GM12801 (cell line): Measurements from ENCODE around the gene PDE10A.

Experiments used
- CTCF ChIP-seq: IDR thresholded peaks from one replicate; pipeline ENCODE4 v1.5.1; 2011; ENCODE audit warnings: control low read depth; ENCODE audit not compliant: insufficient read length; ENCODE audit errors: extremely low read depth

Gene PDE10A

GRCh38 chr6:165403006-165403595 is 259.9 kb downstream of the PDE10A start:
- no peak for TF ChIP-seq CTCF

GRCh38 chr6:165401092-165401491 is 261.9 kb downstream of the PDE10A start:
- no peak for TF ChIP-seq CTCF

GRCh38 chr6:165390475-165390874 is 272.6 kb downstream of the PDE10A start:
- no peak for TF ChIP-seq CTCF

GRCh38 chr6:165389534-165389933 is 273.5 kb downstream of the PDE10A start:
- TF ChIP-seq CTCF = no peak

- no peak for TF ChIP-seq CTCF
These were observed 279.7 kb downstream of the PDE10A start for GRCh38 chr6:165383323-165383722.

GRCh38 chr6:165376100-165376499 is 286.9 kb downstream of the PDE10A start:
- no peak for TF ChIP-seq CTCF

GRCh38 chr6:165365371-165365770 is 297.7 kb downstream of the PDE10A start:
- no peak for TF ChIP-seq CTCF
